ENCODE results near the gene CPNE6.

The CPNE6 gene

GRCh38 chr14:24067133-24068082 is 4.0 kb upstream of the CPNE6 start:
- no peak for TF ChIP-seq CTCF (IDR thresholded peaks at IDR 0.05)
- no peak for TF ChIP-seq ZFX (IDR thresholded peaks at IDR 0.05; ENCODE audit: borderline replicate concordance)
- no peak overlapping the region for H3K27ac ChIP-seq

- no peak overlapping the region for H3K27ac ChIP-seq
- no peak for TF ChIP-seq ZFX (IDR thresholded peaks at IDR 0.05; ENCODE audit: borderline replicate concordance)
- no peak for TF ChIP-seq CTCF (IDR thresholded peaks at IDR 0.05)
These were observed 2.5 kb upstream of the CPNE6 start for GRCh38 chr14:24068711-24069410.

GRCh38 chr14:24069411-24069735 is 2.0 kb upstream of the CPNE6 start:
- TF ChIP-seq ZFX (IDR thresholded peaks at IDR 0.05; ENCODE audit: borderline replicate concordance) = no peak
- no peak for TF ChIP-seq CTCF (IDR thresholded peaks at IDR 0.05)
- no peak overlapping the region for H3K27ac ChIP-seq

- no peak for TF ChIP-seq ZFX (IDR thresholded peaks at IDR 0.05; ENCODE audit: borderline replicate concordance)
- no peak for TF ChIP-seq CTCF (IDR thresholded peaks at IDR 0.05)
These were observed 848 bp upstream of the CPNE6 start for GRCh38 chr14:24070285-24071143.

GRCh38 chr14:24071836-24072430 is 571 bp downstream of the CPNE6 start:
- H3K27ac ChIP-seq = no peak overlapping the region
- no peak for TF ChIP-seq CTCF (IDR thresholded peaks at IDR 0.05)

More at GRCh38 chr14:24070285-24071143, 848 bp upstream of the CPNE6 start:
- H3K27ac ChIP-seq = no peak overlapping the region

GRCh38 chr14:24072436-24072835 is 1.1 kb downstream of the CPNE6 start:
- TF ChIP-seq ZFX (IDR thresholded peaks at IDR 0.05; ENCODE audit: borderline replicate concordance) = no peak
- TF ChIP-seq CTCF (IDR thresholded peaks at IDR 0.05) = no peak
- H3K27ac ChIP-seq = no peak overlapping the region
